HUES6 (cell line): ENCODE results near the gene VTI1B.
A peak's percentile ranks its signal among the peaks of the same experiment; 100 is the strongest.

Experiments
- H3K27ac ChIP-seq: 2 replicates; pipeline ENCODE4 v1.7.0; 2013; ENCODE audit warnings: low read depth, mild to moderate bottlenecking, low read length, inconsistent platforms
- H3K27me3 ChIP-seq: 2 replicates; pipeline ENCODE4 v1.6.1; 2013; ENCODE audit warnings: low read length; ENCODE audit not compliant: control insufficient read depth, insufficient read depth
- H3K36me3 ChIP-seq: 2 replicates; pipeline ENCODE4 v1.6.1; 2013; ENCODE audit warnings: low read length; ENCODE audit not compliant: control insufficient read depth, insufficient read depth
- H3K4me1 ChIP-seq: 2 replicates; pipeline ENCODE4 v1.6.1; 2013; ENCODE audit warnings: low read length; ENCODE audit not compliant: control insufficient read depth, insufficient read depth
- H3K4me3 ChIP-seq: 2 replicates; pipeline ENCODE4 v1.5.1; 2013; ENCODE audit warnings: low read depth, low read length
- H3K9ac ChIP-seq: one replicate; pipeline ENCODE4 v1.6.1; 2013; ENCODE audit warnings: mild to moderate bottlenecking, low read length
- H3K9me3 ChIP-seq: 2 replicates; pipeline ENCODE4 v1.6.1; 2013; ENCODE audit warnings: low read depth, low read length; ENCODE audit not compliant: control insufficient read depth, insufficient read depth

Gene VTI1B

GRCh38 chr14:67679006-67679405 is 4.6 kb upstream of the VTI1B start:
- Histone ChIP-seq H3K36me3 (peaks cover 65% of the 10 kb centered on the region), H3K27ac (no peak overlapping the region), H3K4me1 (no peaks in the 10 kb centered on the region)

DNA sequence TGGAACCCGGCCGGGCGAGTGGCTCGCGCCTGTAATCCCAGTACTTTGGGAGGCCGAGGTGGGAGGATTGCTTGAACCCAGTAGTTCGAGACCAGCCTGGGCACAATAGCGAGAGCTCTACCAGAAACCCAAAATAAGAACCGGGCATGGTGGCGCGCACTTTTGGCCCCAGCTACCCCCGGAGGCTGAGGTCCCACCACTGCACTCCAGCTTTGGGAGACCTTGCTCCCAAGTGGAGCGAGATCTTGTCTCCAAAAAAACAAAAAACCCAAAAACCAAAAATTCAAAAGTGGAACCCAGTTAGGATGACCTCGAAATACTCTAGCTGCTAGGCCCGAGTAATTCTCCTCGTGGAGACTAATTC is 769 bp upstream of the VTI1B start:
- Histone ChIP-seq H3K4me3 (peak overlapping the region; percentile 94), H3K27ac (peak overlapping the region; percentile 100; the same call in 1 of the 2 replicates), H3K36me3 (peaks cover 30% of the 10 kb centered on the region), H3K9me3 (no peaks in the 10 kb centered on the region), H3K4me1 (peaks cover 4% of the 10 kb centered on the region; the same call in 1 of the 2 replicates), H3K9ac (peak overlapping the region; percentile 100), H3K27me3 (no peaks in the 10 kb centered on the region)

More at GRCh38 chr14:67679006-67679405, 4.6 kb upstream of the VTI1B start:
- Histone ChIP-seq H3K9ac (no peak overlapping the region), H3K4me3 (no peak overlapping the region), H3K9me3 (no peaks in the 10 kb centered on the region), H3K27me3 (no peaks in the 10 kb centered on the region)

GRCh38 chr14:67674139-67674479 is 323 bp downstream of the VTI1B start:
- Histone ChIP-seq H3K4me1 (peaks cover 4% of the 10 kb centered on the region; the same call in 1 of the 2 replicates), H3K27ac (peak overlapping the region; percentile 100), H3K9ac (peak overlapping the region; percentile 100), H3K9me3 (no peaks in the 10 kb centered on the region), H3K4me3 (peak overlapping the region; percentile 94), H3K27me3 (no peaks in the 10 kb centered on the region), H3K36me3 (peaks cover 23% of the 10 kb centered on the region)

DNA sequence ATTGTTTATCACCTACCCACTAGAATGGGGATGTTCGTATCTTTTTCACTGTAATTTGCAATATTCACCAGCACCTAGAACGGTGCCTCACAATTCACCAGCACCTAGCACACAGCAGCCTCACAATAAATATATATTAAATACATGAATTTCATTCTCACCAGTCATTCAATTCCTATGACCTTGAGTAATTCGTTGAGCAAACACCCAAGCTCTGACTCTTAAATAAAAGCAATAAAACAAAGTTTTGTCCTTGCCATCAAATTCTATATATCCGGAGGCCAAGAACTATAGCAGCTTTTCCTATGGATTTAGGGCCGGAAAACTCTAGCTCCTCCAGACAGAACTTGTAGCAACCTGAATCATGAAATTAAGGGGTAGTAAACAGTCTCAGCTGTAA is 981 bp downstream of the VTI1B start:
- H3K36me3 ChIP-seq: peaks cover 16% of the 10 kb centered on the region
- no peaks in the 10 kb centered on the region for H3K27me3 ChIP-seq
- H3K9ac ChIP-seq: peak overlapping the region; percentile 100
- H3K4me1 ChIP-seq: peaks cover 11% of the 10 kb centered on the region
- H3K9me3 ChIP-seq: no peaks in the 10 kb centered on the region
- no peak overlapping the region for H3K27ac ChIP-seq
- peak overlapping the region; percentile 94 for H3K4me3 ChIP-seq

GRCh38 chr14:67668559-67668958 is 5.9 kb downstream of the VTI1B start:
- peaks cover 12% of the 10 kb centered on the region for H3K4me1 ChIP-seq
- no peaks in the 10 kb centered on the region for H3K9me3 ChIP-seq
- H3K4me3 ChIP-seq: no peak overlapping the region
- no peaks in the 10 kb centered on the region for H3K36me3 ChIP-seq
- H3K9ac ChIP-seq: no peak overlapping the region
- H3K27me3 ChIP-seq: no peaks in the 10 kb centered on the region
- no peak overlapping the region for H3K27ac ChIP-seq

DNA sequence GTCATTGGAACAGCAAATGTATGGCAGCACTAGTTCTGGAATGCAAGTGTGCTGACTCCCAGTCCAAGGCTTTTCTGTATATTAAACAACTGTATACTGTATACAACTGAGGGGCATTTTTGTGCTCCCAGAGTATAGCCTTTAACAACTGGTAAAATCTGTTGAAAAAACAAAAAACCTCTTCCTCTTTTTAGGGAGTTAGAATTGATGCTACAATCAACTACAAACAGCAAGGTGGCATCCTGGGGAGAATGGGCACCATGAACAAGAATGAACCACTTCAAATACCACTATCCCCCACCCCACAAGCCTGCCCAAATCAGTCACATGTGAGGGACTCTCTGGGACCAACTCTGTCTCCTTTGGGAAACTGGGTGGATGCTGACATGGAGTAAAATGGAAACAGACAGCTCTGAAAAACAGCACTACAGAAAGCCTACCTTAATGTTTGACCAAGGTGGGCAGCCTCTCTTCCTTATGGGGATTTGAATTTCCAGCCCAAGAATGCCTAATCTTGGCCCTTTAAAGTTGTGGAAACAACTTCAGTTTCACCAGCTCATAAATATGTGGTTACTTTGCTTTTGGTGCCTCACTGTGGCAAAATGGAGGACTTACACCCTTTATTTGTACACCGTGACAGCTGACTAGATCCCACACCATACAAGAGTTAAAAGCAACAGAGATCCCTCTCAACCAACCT is 7.5 kb downstream of the VTI1B start:
- Histone ChIP-seq H3K9me3 (no peaks in the 10 kb centered on the region), H3K9ac (no peak overlapping the region), H3K27me3 (no peaks in the 10 kb centered on the region), H3K27ac (no peak overlapping the region), H3K36me3 (peaks cover 2% of the 10 kb centered on the region; the same call in 1 of the 2 replicates), H3K4me1 (peaks cover 8% of the 10 kb centered on the region), H3K4me3 (no peak overlapping the region)

- no peaks in the 10 kb centered on the region for H3K27me3 ChIP-seq
- peaks cover 2% of the 10 kb centered on the region; the same call in 1 of the 2 replicates for H3K36me3 ChIP-seq
- peaks cover 8% of the 10 kb centered on the region for H3K4me1 ChIP-seq
- H3K9ac ChIP-seq: no peak overlapping the region
- H3K9me3 ChIP-seq: no peaks in the 10 kb centered on the region
- no peak overlapping the region for H3K4me3 ChIP-seq
- no peak overlapping the region for H3K27ac ChIP-seq
These were observed 8.6 kb downstream of the VTI1B start for GRCh38 chr14:67665868-67666267.

- Histone ChIP-seq H3K4me1 (peaks cover 3% of the 10 kb centered on the region; the same call in 1 of the 2 replicates), H3K27ac (no peak overlapping the region), H3K9ac (no peak overlapping the region), H3K4me3 (no peak overlapping the region), H3K27me3 (no peaks in the 10 kb centered on the region), H3K9me3 (no peaks in the 10 kb centered on the region), H3K36me3 (peaks cover 16% of the 10 kb centered on the region)
These were observed 10.8 kb downstream of the VTI1B start for GRCh38 chr14:67663633-67664032.

DNA sequence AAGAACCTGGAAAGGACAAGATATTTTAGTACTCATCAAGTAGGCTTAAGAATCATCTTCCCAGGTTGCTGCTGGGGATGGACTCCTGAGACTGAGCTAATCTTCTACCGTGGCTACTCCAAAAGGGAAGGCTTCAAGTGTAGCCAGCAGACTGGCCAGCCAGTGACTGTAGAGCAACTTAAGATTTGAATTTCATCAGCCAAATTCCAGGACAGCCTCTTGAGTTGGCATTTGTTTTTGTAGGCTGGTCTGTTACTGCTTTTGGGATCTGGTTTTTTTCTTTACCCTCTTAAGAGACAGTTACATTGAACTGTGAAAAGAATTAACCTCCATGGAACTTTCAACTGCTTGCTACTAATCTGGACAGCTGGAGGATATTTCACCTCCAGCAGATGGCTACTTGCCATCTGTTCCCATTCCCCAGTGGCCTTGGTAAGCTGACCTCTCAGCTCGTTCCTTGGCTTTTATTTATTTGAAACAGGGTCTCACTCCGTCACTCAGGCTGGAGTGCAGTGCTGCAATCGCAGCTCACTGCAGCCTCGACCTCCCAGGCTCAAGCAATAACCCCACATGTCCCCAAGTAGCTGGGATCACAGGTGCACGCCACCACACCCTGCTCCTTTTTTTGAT is 20.7 kb downstream of the VTI1B start:
- Histone ChIP-seq H3K4me1 (no peaks in the 10 kb centered on the region), H3K9ac (no peak overlapping the region), H3K27me3 (no peaks in the 10 kb centered on the region), H3K9me3 (no peaks in the 10 kb centered on the region), H3K4me3 (no peak overlapping the region), H3K27ac (0 out of 2 replicates have a peak overlapping the region, but pooled peaks have one; percentile 12), H3K36me3 (peaks cover 87% of the 10 kb centered on the region)

DNA sequence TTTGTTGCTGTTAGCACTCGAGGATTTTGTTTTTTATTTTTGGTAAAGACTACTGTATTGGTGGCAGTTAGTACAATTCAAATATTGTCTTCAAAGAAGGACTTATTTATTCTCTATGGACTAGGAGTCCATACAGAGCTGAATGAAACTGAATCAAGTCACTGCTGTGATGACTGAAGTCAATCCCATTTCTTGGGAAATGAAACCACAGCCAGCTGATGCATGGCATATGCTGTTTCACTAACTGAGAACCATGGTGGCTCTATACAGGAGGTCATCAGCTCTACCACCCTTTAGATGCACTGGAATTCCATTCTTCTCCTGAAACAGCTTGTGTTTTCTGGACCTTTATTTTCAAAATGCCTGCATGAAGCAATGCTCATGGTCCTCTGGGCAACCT is 22.2 kb downstream of the VTI1B start:
- Histone ChIP-seq H3K27me3 (no peaks in the 10 kb centered on the region), H3K36me3 (peaks cover 94% of the 10 kb centered on the region), H3K27ac (no peak overlapping the region), H3K4me1 (no peaks in the 10 kb centered on the region), H3K4me3 (no peak overlapping the region), H3K9me3 (no peaks in the 10 kb centered on the region), H3K9ac (no peak overlapping the region)

GRCh38 chr14:67650694-67651093 is 23.7 kb downstream of the VTI1B start:
- Histone ChIP-seq H3K9me3 (no peaks in the 10 kb centered on the region), H3K27ac (no peak overlapping the region), H3K9ac (no peak overlapping the region), H3K4me3 (no peak overlapping the region), H3K4me1 (no peaks in the 10 kb centered on the region), H3K27me3 (no peaks in the 10 kb centered on the region), H3K36me3 (peaks cover 96% of the 10 kb centered on the region)
